Measurements from ENCODE around the gene CLEC16A.

Gene CLEC16A

DNA sequence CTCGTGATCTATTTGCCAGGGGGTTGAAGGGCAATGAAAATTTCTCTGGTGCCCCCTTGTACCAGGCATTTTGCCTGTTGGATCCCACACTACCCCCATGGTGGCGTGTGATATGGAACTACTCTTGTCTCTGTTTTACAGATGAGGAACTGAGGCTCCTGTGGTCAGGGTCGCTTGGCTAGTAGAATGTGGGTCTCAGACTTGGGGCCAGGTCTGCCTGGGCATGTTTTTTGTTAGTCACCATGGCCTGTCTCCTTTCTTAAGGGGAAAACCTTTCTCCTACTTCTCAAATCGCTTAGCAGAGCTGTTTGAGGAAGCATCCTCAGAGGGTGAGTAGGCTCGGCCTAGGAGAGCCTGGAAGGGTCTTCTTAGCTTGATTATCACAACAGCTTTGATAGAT, 51.2 kb downstream of the CLEC16A start:
- DNase-seq, result no peak

DNA sequence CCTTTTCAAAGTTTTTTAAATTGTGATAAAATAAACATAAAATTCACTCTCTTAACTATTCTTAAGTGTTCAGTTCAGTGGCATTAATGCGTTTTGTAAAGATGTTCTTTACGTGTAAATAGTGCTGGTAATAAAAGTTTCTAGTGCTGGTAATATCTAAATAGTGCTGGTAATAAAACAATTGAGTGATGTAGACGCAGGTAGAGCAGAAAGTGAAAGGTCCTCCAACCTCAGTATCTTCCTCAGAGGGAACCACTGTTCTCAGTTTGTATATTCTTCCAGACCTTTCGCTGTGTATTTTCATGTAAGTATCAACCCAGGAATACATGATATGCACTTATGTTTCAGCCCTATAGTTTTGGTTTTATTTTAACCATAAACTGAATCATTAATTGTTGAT, 53.1 kb downstream of the CLEC16A start:
- no peak for DNase-seq

DNA sequence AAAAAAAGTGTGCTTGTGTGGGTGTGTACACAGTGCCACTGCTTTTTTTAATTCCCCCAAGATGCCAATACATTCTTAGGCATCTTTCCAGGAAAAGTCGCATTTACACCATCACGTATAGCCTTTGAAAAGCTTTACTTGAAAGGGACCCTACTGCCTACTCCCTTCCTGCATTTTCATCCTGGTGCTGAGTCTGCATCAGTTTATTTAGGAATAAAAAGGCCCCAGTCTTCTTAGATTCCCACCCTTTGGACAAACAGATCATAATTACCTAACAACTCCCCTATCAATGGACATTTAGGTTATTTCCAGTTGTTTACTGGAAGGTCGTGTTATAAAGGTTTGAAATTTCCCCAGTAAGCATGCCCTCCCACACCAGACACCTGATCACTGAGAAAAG, 54.9 kb downstream of the CLEC16A start:
- no peak for DNase-seq

DNA sequence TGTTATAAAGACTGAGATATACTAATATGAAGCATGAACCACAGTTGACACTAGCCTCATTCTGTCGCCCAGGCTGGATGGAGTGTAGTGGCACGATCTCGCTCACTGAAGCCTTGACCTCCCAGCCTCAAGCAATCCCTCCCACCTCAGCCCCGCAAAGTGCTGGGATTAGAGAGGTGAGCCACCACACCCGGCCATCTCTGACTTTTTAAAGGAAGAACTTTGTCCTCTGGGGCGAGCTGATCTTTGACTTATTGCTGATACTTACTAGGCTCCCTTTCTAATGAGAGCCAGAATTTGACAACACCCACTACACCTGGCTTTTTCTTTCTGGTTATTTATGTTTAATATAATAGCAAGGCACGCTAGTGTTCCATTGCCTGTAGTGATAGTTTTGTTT, 57.2 kb downstream of the CLEC16A start:
- no peak for DNase-seq

DNA sequence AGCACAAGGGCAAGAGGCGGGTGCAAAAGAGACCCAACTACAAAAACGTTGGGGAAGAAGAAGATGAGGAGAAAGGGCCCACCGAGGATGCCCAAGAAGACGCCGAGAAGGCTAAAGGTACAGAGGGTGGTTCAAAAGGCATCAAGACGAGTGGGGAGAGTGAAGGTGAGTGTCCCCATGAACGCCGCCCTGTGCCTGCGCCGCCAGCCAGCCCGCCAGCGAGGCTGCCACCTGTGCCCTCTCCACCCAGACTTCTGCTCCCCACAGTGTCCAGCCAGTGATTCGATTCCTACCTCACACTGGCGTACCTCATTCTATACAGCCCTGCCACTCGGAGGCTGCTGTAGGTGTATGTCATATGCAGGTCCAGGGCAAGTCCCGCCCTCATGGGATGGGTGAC, 58.8 kb downstream of the CLEC16A start:
- no peak for DNase-seq

DNA sequence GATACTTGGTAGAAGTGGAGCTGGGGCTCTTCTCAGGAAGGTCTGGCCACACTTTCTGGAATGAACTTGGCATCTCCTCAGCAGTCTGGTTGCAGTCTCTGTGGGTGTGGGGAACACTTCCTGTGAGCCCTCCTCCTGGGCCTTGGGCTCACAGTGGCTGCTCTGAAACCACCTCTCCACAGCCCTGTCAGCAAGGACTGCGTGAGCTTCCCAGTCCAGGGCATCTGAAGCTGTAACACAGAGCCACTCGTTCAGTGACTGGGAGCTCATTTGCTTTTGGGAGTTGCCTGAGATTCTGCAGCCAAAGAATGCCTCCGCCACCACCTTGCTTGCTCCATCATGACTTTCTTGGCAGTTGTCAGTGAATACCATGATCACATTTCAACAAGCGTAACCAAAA, 60.0 kb downstream of the CLEC16A start:
- no peak for DNase-seq

DNA sequence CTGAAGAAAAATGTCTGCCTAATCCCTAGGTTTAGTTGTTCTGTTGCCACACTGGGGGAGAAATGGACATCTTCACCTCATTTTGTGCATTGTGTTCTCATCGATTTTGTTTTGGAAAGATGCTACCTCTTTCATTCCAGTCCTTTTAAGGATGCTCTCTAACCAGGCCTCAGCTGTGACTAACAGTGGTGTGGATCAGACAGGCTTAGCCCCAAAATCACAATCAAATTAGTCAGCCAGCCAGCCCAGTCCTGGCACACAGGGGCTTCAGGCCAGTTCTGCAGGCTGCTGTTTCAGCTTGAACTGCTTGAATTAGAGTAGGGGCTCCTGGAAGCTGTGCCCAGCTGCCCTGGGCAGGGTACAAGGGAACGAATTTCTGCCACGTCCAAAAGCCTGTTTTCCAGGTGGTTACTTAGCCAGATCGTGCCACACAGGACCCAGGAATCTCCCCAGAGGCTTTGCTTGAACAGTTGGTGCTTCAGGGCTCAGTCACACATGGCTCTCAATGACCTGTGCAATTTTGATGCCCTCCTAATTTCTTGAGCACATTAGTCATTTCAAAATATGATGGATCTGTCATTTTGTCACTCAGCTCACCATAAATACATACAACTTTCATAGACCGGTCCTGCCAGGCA, 60.7 kb downstream of the CLEC16A start:
- DNase-seq, result no peak

DNA sequence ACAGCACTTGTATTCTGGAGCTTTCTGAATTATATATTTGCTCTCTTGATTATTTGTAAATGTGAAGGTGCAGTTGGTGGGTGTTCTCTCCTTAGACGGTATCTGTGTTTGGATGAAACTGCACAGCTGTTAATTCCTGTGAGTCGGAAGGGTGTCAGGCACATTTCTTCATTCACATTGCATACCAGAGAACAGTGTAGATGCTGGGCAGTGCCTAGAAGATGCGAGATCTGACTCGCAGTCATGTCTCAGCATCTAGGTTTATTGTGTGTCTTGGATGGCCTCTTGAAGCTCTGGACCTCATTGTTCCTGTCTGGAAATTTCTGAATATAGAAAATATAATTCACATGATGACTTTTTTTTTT, 61.2 kb downstream of the CLEC16A start:
- no peak for DNase-seq

DNA sequence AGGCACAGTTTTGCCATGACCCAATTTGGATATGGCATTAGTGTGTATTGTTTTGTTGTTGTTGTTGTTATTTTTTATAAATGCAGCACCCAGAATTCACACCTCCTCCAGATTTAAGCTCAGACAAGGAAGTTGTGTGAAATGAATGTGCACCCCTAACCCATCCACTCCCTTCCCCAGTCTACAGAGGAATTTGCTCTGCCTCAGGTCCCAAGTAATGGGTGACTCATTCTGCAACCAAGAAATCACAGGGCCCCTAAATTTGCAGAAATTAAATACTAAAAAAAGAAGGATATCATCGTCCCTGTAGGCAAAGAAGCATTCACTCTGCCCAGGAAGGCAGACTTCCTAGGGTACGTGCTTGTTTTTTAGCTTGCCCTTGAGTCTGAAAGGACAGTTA, 62.3 kb downstream of the CLEC16A start:
- no peak for DNase-seq

DNA sequence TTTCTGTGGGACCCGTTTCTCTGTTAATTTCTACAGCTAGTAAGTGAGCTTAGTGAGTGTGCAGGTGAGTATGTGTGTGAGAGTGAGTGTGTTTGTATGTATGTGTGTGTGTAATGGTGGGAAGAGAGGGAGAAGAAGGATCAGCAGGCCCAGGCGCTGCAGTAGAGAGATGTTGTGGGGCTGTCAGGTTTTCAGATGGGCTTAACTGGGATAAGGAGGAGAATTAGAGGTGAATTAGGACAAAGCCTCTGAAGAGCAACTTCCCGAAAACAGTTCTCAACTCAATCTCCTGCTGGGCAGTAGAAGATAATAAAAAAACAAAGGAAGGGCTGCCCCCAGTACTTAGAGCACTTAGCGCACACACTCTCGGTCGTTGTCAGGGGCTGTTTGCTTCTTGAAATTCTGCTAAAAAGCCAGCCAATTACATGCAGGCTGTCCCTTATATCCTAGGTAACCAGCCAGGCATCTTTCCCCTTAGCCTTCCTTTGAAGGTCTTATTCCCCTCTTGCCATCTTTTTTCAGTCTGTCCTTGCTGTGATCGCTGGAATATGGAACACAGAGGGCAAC, 63.4 kb downstream of the CLEC16A start:
- DNase-seq, result no peak

DNA sequence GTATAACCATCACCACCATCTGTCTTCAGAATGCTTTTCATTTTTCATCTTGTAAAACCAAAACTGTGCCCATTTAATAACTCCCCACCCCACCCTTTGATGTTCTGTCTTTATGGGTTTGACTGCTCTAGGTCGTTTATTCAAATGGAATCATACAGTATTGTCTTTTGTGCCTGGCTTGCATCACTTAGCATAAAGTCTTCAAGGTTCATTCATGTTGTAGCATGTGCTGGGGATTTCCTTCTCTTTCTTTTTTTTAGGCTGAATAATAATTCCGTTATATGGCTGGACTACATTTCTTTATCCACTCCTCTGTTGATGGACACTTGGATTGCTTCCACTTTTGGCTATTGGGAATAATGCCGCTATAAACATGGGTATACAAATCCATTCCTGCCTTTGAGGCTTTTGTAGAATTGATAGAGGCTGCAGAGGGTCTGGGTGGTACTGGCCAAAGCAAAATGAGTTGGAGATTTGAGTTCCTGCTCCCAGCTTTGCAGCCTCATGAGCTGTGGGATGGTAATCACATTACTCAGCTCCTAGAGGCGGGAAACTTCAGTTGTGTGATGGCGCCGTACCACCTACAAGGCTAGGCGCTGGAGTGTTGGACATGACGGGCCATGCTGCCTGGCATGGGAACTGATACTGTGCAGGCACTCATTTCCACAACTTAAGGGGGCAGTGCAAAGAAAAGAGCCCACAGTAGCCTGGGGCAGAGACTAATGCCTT, 64.8 kb downstream of the CLEC16A start:
- DNase-seq, result no peak

DNA sequence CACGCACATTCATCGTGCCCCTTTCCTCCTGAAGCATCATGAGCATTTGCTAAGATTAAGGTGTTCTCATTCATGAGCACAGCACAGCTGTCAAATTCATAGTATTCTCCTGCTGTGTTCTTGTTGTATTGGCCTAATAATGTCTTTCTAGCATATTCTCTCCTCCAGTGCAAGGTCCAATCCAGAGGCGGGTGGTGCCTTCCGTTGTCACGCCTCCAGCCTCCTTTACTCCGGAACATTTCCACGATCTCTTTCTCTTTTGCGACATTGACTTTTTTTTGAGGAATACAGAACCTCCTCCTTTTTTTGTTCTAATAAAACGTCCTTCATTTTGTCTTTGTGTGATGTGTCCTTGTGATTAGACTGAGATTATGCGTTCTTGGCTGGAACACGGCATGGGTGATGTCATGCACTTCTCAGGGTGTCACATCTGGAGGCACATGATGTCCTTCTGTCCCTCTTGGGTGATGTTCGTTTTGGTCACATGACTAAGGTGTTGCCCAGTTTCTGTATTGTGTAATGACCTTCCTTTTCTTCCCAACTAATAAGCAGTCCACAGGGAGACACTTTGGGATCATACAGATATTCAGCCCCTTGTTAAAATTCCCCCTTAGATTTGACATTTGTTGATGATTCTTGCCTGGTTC, 66.3 kb downstream of the CLEC16A start:
- DNase-seq, result no peak

DNA sequence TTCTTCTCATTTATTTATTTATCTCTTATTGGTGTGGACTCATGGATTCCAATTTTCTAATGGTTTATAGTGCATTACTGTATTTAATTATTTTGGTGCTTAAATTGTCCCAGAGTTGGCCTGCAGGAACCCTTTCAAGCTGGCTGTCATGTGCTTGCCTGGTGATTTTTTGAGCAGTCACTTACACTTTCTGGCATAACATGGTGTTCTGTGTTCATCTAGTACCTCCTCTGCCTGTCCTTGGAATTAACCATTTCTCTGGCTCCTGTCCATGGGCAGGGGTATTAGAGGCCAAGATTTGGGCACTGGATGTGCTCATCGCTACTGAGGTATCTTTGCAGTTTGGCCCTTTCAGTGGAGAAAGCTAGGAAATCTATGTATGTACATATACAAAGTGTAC, 67.0 kb downstream of the CLEC16A start:
- DNase-seq, result no peak

DNA sequence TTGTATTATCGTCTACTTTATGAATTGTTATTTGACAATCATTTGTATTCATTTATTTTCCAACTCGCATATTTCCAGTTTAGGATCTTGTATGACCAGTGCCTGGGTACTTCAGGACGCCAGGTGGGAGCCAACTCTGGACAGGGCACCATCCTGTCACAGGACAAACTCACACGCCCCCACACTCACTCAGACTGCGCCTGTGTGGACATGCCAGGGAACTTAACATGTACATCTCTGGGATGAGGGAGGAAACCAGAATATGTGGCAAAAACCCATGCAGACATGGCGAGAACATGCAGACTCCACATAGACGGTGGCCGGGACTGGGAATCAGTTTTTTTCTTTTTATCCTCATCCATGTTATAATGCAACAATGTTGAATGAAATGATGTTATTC, 68.5 kb downstream of the CLEC16A start:
- no peak for DNase-seq

DNA sequence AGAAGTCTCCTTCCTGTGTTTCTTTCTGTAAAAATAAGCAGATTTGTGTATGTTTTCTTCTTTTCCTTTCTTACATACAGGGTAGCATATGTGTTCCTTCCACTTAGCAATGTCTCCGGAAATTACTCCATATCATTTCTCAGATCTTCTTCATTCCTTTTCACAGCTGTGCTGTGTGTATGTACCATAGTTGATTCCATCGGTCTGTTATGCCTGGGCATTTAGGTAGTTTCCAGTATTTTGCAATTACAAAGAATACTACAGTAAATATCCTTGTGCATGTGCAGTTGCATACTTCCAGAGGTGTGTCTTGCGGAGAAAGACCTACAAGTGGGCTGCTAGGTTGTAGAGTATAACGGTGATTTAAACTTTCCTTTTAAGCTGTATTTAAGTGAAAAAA, 69.8 kb downstream of the CLEC16A start:
- DNase-seq, result no peak

DNA sequence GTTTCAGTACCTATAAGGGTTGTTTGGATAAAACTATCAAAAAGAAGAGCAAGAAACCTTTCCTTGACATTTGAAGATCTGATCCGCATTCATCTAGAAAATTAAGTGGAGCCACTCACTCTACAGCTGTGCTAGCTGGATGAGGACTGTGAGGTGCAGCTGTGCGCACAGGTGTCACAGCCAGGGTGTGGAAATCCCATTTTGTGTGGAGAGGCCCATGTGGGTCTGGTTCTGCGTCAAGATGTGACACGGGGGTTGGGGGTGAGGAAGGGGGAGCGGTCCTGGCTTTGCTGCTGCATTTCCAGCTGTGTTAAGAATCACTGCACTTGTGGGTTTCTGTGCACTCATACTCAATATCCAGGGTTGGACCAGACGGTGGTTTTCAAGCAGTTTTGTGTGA, 70.7 kb downstream of the CLEC16A start:
- DNase-seq, result no peak

DNA sequence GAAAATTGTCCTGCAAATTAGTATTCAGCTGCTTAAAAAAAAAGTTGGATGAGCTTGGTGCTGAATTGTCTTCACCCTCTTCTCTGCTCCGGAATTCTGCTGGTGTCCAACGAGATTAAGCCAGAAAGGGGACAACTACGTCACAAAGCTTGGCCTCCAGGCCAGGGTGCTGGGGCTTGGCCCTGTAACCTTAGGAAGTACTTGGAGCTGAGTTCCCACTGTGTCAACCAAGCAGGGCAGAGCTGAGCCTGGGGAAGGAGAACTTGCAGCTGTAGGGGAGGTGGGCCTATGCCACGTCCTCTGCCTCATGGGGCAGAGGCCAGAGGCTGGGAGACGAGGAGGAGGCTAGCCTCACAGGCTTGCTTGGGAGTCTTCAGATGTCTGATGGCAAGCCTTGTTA, 71.2 kb downstream of the CLEC16A start:
- no peak for DNase-seq

DNA sequence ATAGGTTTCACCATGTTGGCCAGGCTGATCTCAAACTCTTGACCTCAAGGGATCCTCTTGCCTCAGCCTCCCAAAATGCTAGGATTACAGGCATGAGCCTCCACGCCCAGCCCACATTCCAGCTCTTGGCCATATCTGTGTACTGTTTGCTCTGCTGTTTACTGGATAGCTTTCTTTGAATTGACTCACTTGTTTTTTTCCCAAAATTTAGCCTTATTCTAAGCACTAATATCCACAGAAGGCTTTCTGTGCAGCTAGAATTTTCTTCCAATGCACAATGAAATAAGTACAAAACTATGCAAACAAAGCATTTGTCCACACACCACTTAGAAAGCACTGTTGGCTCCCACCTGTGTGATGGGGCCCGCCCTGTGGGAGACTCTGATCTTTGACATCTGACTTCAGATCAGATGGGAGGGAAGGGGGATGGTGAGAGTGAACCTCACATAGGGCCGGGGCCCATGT, 72.2 kb downstream of the CLEC16A start:
- no peak for DNase-seq

DNA sequence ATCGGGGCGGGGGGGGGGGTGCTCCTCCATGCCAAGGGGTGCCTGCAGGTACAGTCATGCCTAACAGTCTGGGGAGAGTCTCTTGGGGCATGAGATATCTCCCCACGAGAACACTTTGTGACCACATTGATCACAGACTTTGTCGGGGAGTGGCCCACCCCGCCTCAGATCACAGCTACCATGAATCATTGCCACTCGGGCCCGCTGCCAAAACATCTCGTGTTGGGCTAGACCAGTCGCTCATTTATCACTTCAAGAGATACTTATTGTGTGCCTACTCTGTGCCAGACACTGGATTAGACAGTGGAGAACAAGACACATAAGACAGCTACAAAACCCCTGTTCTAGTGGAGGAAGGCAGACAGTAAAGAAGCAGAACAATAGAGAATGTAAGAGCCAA, 72.6 kb downstream of the CLEC16A start:
- peak; percentile 73 for DNase-seq

DNA sequence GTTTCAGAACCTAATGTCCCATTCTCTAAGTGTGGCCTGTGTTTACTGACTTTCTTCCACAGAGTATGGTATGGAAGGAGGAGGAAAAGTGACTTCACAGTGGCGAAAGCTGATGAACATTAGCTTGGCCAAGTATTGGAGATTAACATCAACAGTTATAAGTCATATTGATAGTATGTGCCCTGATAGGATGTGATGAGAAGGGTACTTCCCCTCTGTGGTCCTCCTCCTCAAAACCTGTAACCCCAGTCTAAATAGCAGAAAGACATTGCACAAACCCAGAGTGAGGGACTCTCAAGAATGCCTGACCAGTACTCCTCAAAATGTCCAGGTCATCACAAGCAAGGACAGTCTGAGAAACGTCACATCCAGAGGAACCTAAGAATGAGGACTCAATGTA, 73.1 kb downstream of the CLEC16A start:
- DNase-seq, result no peak

DNA sequence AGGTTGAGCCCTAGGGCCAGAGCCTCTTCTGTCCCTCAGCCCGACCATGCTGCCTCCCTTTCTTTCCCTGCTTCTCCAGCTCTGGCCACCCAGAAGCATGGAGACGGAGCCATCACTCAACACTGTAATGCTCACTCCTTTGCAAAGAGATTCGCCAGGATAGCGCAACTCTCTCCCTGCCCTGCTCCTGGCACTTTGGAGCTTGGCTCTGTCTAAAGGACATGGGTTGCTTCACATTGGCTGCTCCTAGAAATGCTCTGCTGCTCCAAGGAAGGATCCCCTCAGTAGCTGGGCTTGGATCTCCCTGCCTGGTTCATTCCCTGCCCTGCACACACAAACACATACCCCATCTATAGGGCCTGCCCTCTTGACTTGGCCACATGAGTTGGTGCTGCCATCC, 76.0 kb downstream of the CLEC16A start:
- DNase-seq, result no peak

DNA sequence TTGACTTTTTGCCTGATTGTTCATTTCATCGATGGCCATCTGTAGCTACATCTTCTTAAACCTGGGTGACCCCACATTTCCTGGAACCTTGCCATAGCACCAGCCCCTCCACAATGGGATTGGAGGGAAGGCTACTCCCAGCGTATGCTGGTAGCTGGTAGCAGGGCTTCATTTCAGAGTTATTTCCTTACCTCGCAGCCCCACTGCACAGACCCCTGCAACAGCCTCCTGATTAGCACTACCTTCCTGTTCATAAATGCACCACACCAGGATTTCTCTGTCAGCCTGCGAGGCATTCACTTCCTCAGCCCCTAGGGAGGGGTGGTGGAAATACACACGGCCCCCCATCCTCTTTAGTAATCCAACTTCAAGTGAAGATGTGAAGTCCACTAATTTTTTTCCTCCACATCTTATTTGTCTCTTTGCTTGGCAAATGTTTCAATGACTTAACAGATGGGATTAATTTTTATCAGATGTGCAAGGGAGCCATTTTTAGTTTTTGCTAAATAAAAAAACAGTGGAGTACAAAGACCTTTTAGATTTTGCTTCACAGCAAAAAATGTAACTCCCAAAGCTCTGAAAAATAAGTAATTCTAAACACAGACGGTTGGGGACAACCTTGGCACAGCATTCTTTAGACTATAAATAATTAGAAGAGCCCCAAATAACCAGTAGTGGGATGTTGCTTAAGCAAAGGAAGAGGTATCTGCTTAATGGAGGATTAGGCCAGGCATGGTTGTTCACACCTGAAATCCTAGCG, 76.6 kb downstream of the CLEC16A start:
- DNase-seq, result no peak

DNA sequence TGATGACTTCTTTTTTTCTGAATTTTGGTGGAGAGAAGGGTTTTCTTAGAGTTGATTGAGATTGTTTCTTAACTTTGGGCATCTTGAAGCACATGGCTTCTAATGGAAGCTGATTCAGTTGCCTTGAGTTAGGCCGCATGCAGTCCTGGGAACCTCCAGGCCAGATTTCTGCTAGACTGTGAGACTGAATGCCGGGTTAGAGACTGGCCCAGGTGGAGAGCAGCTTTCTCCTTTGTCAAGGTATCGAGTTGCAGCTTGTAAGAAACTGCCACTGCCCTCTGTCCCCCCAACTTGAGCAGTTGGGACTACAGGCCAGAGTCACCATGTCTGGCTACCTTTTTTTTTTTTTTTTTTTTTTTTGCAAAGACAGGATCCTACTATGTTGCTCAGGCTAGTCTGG, 77.6 kb downstream of the CLEC16A start:
- DNase-seq, result no peak

Measured in NCI-H2029 (cell line).